ENCODE data around the gene PPM1B. TPM values are rescaled to one million over a fixed set of nuclear protein-coding genes. Genes with fewer than 3 reads are reported as not detected.

Gene PPM1B
- total and polyA plus RNA-seq, 2 of the 4 experiments (the other 2 are of a cell fraction): 13.4 to 14.7 TPM

GRCh38 chr2:44271296-44271695 is 102.6 kb downstream of the PPM1B start:
- intact Hi-C loops (cut with micrococcal nuclease): no loop called here
- WGBS, 2 experiments (ENCODE audit: extremely low coverage in 2 of 2, insufficient read length in 1 of 2): no CpG with 5 or more reads among the region's 7 CpGs
- peaks cover 5% of the 10 kb centered on the region for H3K4me1 ChIP-seq (ENCODE audit: control insufficient read depth, insufficient read depth, low read length)
- H4K5ac ChIP-seq (ENCODE audit: low read depth, low read length): no peak overlapping the region
- dilution Hi-C loops (cut with HindIII; ENCODE audit: low sequenced_read_pairs, unreplicated experiment): no loop called here
- H2BK120ac ChIP-seq (ENCODE audit: low read depth, low read length): no peak overlapping the region
- no peak overlapping the region for H3K56ac ChIP-seq (ENCODE audit: extremely low read depth, insufficient read depth, low read length)
- H3K9me3 ChIP-seq (ENCODE audit: control insufficient read depth, insufficient read depth, low read length): no peaks in the 10 kb centered on the region
- no peak overlapping the region for H4K91ac ChIP-seq (ENCODE audit: insufficient read depth, low read depth, low read length)
- H3K4me2 ChIP-seq (ENCODE audit: low read depth, low read length): no peak overlapping the region
- no peaks in the 10 kb centered on the region for H3K36me3 ChIP-seq (ENCODE audit: control insufficient read depth, insufficient read depth, low read length)
- H3K27me3 ChIP-seq (ENCODE audit: control insufficient read depth, insufficient read depth, low read length): no peaks in the 10 kb centered on the region; the same call in 1 of the 2 replicates
- no peaks in the 10 kb centered on the region for H4K20me1 ChIP-seq (ENCODE audit: insufficient read depth, low read length)
- H2AK9ac ChIP-seq (replicated peaks; ENCODE audit: low read depth, low read length, poor library complexity): no peak overlapping the region
- no peak for TF ChIP-seq BHLHE40 (IDR thresholded peaks at IDR 0.05; ENCODE audit: low read depth, low read length)
- no peak for TF ChIP-seq RFX5 (IDR thresholded peaks at IDR 0.05; ENCODE audit: low read depth, low read length)
- no peak for TF ChIP-seq MXI1 (IDR thresholded peaks at IDR 0.05; ENCODE audit: borderline replicate concordance, low read depth, low read length)
- no peak for TF ChIP-seq POLR2A (IDR thresholded peaks at IDR 0.05; ENCODE audit: low read depth, low read length)
- no peak for TF ChIP-seq MAFK (IDR thresholded peaks at IDR 0.05; ENCODE audit: low read depth, low read length)
- no peak for TF ChIP-seq MAZ (IDR thresholded peaks at IDR 0.05; ENCODE audit: borderline replicate concordance, low read depth, low read length)
- no peak for TF ChIP-seq FOS (IDR thresholded peaks at IDR 0.05; ENCODE audit: low read depth, low read length)
- no peak for TF ChIP-seq USF2 (IDR thresholded peaks at IDR 0.05; ENCODE audit: low read depth, low read length)
- no peak for TF ChIP-seq CTCF (conservative IDR thresholded peaks at IDR 0.05; ENCODE audit: low read depth, low read length)
- no peak for TF ChIP-seq RCOR1 (IDR thresholded peaks at IDR 0.05; ENCODE audit: insufficient replicate concordance, low read length)
- no peak for TF ChIP-seq CHD1 (IDR thresholded peaks at IDR 0.05; ENCODE audit: low read depth, low read length)
- no peak for TF ChIP-seq SMC3 (IDR thresholded peaks at IDR 0.05; ENCODE audit: low read depth, low read length)
- no peak for TF ChIP-seq CEBPB (IDR thresholded peaks at IDR 0.05; ENCODE audit: low read depth, low read length)
- no peak for TF ChIP-seq RAD21 (IDR thresholded peaks at IDR 0.05; ENCODE audit: low read length)
- TF ChIP-seq NFE2L2 (IDR thresholded peaks at IDR 0.05; ENCODE audit: low read depth, low read length): no peak
- no peak for TF ChIP-seq ELK1 (IDR thresholded peaks at IDR 0.05; ENCODE audit: borderline replicate concordance, low read depth, low read length)
- no TSS peak for BruUV-seq (replicated peaks)
- H3K4ac ChIP-seq (ENCODE audit: low read depth, low read length): no peak overlapping the region
- no peak overlapping the region for H3K23ac ChIP-seq (ENCODE audit: low read depth, low read length)
- H2AFZ ChIP-seq (replicated peaks; ENCODE audit: low read length, poor library complexity): no peak overlapping the region
- H2AK5ac ChIP-seq (ENCODE audit: low read depth, low read length): no peak overlapping the region
- H2BK20ac ChIP-seq (ENCODE audit: low read depth, low read length): no peak overlapping the region
- H3K9me1 ChIP-seq (ENCODE audit: insufficient read depth, low read length): no peaks in the 10 kb centered on the region
- no peaks in the 10 kb centered on the region for H3K79me1 ChIP-seq (ENCODE audit: low read depth in 1 of 2, low read length in 2 of 2)
- H2BK5ac ChIP-seq (ENCODE audit: low read depth, low read length, poor library complexity, severe bottlenecking): no peak overlapping the region
- H3K9ac ChIP-seq (ENCODE audit: low read depth, low read length): no peak overlapping the region
- CTCF ChIA-PET: no interaction called here
- no peak overlapping the region for H3K18ac ChIP-seq (ENCODE audit: low read depth, low read length)
- H2BK15ac ChIP-seq (ENCODE audit: low read depth, low read length): no peak overlapping the region
- in situ Hi-C loops (cut with MboI; ENCODE audit: low sequenced_read_pairs): no loop called here
- H3K27ac ChIP-seq (ENCODE audit: insufficient read depth, low read length): no peak overlapping the region
- no peak overlapping the region for H4K8ac ChIP-seq (ENCODE audit: low read depth in 2 of 2, low read length in 2 of 2)
- no peak overlapping the region for H3K14ac ChIP-seq (replicated peaks; ENCODE audit: low read depth, low read length)
- DNase-seq (no peak), ATAC-seq (ENCODE audit: low read depth) (no peak)
- H3K4me3 ChIP-seq (ENCODE audit: insufficient read depth, low read depth, low read length): no peak overlapping the region
- POLR2A ChIA-PET (ENCODE audit: unreplicated experiment): no interaction called here

All from IMR-90 (cell line).